GM12892 (cell line): ENCODE measurements around the gene THBD.

Experiments
- POLR2A ChIP-seq: IDR thresholded peaks from 2 replicates; pipeline ENCODE4 v1.6.1; 2011; ENCODE audit warnings: low read depth, low read length, control low read depth
- POLR2AphosphoS5 ChIP-seq: IDR thresholded peaks from 2 replicates; pipeline ENCODE4 v1.6.1; 2011; ENCODE audit warnings: low read depth, low read length, control low read depth

- TF ChIP-seq POLR2A (no peak), POLR2AphosphoS5 (no peak)
These were observed 10.2 kb downstream of the THBD start for GRCh38 chr20:23039136-23039875.
